Pericardium fibroblast (primary cell): Measurements from ENCODE around the gene UQCRQ. TPM values are rescaled to one million over a fixed set of nuclear protein-coding genes. Genes with fewer than 3 reads are reported as not detected.

Experiments used
- total RNA-seq: library from RNA; depleted of rRNA; stranded (reverse); fragments of >200 nt; gene quantifications from 2 replicates; pipeline ENCODE4 v1.2.3, GENCODE V29; 2015

The UQCRQ gene
- 113 and 199 TPM in 2 replicates for total RNA-seq

DNA sequence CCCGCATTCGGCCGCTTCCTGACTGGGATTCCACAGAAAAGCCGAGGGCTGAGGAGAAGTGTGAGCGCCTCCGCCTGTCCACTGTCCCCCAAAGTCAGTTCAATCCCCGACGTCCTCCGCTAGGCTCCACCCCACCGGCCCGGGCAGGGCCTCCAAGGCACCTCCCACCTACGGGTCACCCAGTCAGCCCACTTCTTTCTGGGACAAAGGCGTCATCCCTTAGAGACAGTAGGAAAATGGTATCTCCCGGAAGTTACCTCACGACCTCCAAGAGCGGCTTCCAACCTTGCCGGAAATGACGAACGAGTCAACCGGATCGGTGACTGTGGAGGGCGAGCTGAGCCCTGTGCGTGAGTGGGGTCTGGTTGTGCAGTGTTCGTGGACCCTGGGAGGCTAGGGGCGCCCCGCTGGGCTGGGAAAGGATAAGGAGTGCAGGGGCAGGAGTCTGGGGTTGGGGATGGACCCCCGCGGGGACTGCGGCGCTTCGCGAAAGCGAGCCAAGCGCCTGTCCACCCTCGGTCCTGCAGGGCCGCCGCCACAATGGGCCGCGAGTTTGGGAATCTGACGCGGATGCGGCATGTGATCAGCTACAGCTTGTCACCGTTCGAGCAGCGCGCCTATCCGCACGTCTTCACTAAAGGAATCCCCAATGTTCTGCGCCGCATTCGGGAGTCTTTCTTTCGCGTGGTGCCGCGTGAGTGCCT is at the start of gene UQCRQ, which contains the start of gene GDF9:
Gene UQCRQ (plus strand): TSS at position 301 of the 704 bp plus-strand sequence. CDS start 240 bp downstream, at position 541.
Gene GDF9 (minus strand): TSS at position 128 of the 704 bp plus-strand sequence. CDS start 1,936 bp downstream, outside the sequence.

GRCh38 chr5:132830436-132831094 is 35.9 kb upstream of the UQCRQ start, which contains the start of gene SHROOM1:
TSS of gene SHROOM1 (minus strand) at chr5:132830647. CDS start at chr5:132826140, 4,507 bp downstream.

GRCh38 chr5:132873119-132873929 is 6.9 kb downstream of the UQCRQ start, which contains the start of gene LEAP2:
TSS of gene LEAP2 (plus strand) at chr5:132873668. CDS start at chr5:132873695, 27 bp downstream.

Other genes with a start within 250 kb of the UQCRQ start
- not detected in 2 replicates for gene IL13, start 208.5 kb upstream of the UQCRQ start, total RNA-seq
- not detected in 2 replicates for gene IL4, start 192.7 kb upstream of the UQCRQ start, total RNA-seq
- 1.8 and 4.1 TPM in 2 replicates for gene KIF3A, start 129.1 kb upstream of the UQCRQ start, total RNA-seq
- not detected in 2 replicates for gene CCNI2, start 119.2 kb upstream of the UQCRQ start, total RNA-seq
- 21.7 and 44.0 TPM in 2 replicates for gene SEPTIN8, start 89.4 kb upstream of the UQCRQ start, total RNA-seq
- not detected in 2 replicates for gene SOWAHA, start 53.3 kb upstream of the UQCRQ start, total RNA-seq
- gene SHROOM1, start 36.0 kb upstream of the UQCRQ start, total RNA-seq: 2.6 and 5.3 TPM in 2 replicates
- under 0.01 TPM in 2 replicates for gene GDF9, start 173 bp upstream of the UQCRQ start, total RNA-seq
- not detected in 2 replicates for gene LEAP2, start 7.0 kb downstream of the UQCRQ start, total RNA-seq
- gene AFF4, start 97.0 kb downstream of the UQCRQ start, total RNA-seq: 32.4 and 41.3 TPM in 2 replicates
- gene ZCCHC10, start 159.9 kb downstream of the UQCRQ start, total RNA-seq: 12.5 and 65.9 TPM in 2 replicates
- gene HSPA4, start 185.4 kb downstream of the UQCRQ start, total RNA-seq: 58.6 and 63.4 TPM in 2 replicates